ENCODE results near the gene EIPR1. TPM values are rescaled to one million over a fixed set of nuclear protein-coding genes. Genes with fewer than 3 reads are reported as not detected.
"Not testable (repeated sequence)": the region's sequence is repeated elsewhere in the genome, so short reads cannot be mapped to it uniquely, and the experiment has no call there.

EIPR1 gene
- total and polyA plus RNA-seq, 2 donors = 21.3 to 31.9 TPM

GRCh38 chr2:3377279-3377611, 373 bp downstream of the EIPR1 start:
- Histone ChIP-seq H3K9me3 (ENCODE audit: control insufficient read depth in 2 of 2, insufficient read depth in 1 of 2, low read length in 1 of 2) (peaks cover 0 to 10% of the 10 kb centered on the region in 2 donors), H3K36me3 (ENCODE audit: control insufficient read depth in 2 of 2, insufficient read depth in 2 of 2, low read length in 1 of 2) (peaks cover 0 to 2% of the 10 kb centered on the region in 2 donors), H3K4me3 (ENCODE audit: low read length in 2 of 2) (peak overlapping the region; percentile 74 to 81), H3K4me1 (ENCODE audit: control insufficient read depth in 2 of 2, insufficient read depth in 2 of 2, low read length in 2 of 2) (peaks cover 15 to 27% of the 10 kb centered on the region in 2 donors), H3K27ac (ENCODE audit: low read depth in 1 of 2, low read length in 1 of 2) (peak overlapping the region; percentile 94), H3K27me3 (ENCODE audit: control insufficient read depth in 2 of 2, insufficient read depth in 1 of 2, low read length in 1 of 2) (no peaks in the 10 kb centered on the region)
- WGBS = 2% methylated on average over 8 of the region's 8 CpGs
- peak in 4 of 9 donors; percentile 21 to 65 (median 34) for DNase-seq (ENCODE audit: low read depth in 6 of 9, low spot score in 9 of 9)

GRCh38 chr2:3376821-3377220, 797 bp downstream of the EIPR1 start:
- DNase-seq (ENCODE audit: low read depth in 6 of 9, low spot score in 9 of 9) = no peak
- Histone ChIP-seq H3K27ac (ENCODE audit: low read depth in 1 of 2, low read length in 1 of 2) (no peak overlapping the region), H3K27me3 (ENCODE audit: control insufficient read depth in 2 of 2, insufficient read depth in 1 of 2, low read length in 1 of 2) (no peaks in the 10 kb centered on the region), H3K9me3 (ENCODE audit: control insufficient read depth in 2 of 2, insufficient read depth in 1 of 2, low read length in 1 of 2) (peaks cover 0 to 10% of the 10 kb centered on the region in 2 donors), H3K36me3 (ENCODE audit: control insufficient read depth in 2 of 2, insufficient read depth in 2 of 2, low read length in 1 of 2) (no peaks in the 10 kb centered on the region), H3K4me1 (ENCODE audit: control insufficient read depth in 2 of 2, insufficient read depth in 2 of 2, low read length in 2 of 2) (peaks cover 15 to 27% of the 10 kb centered on the region in 2 donors), H3K4me3 (ENCODE audit: low read length in 2 of 2) (peak overlapping the region; percentile 74 to 81)
- 83% methylated on average over 6 of the region's 6 CpGs for WGBS

GRCh38 chr2:3369340-3370181, 8.1 kb downstream of the EIPR1 start:
- not testable (repeated sequence) for H3K4me3 ChIP-seq (ENCODE audit: low read length in 2 of 2); H3K4me1 ChIP-seq (ENCODE audit: control insufficient read depth in 2 of 2, insufficient read depth in 2 of 2, low read length in 2 of 2); H3K9me3 ChIP-seq (ENCODE audit: control insufficient read depth in 2 of 2, insufficient read depth in 1 of 2, low read length in 1 of 2); H3K27ac ChIP-seq (ENCODE audit: low read depth in 1 of 2, low read length in 1 of 2); DNase-seq (ENCODE audit: low read depth in 6 of 9, low spot score in 9 of 9); H3K36me3 ChIP-seq (ENCODE audit: control insufficient read depth in 2 of 2, insufficient read depth in 2 of 2, low read length in 1 of 2); H3K27me3 ChIP-seq (ENCODE audit: control insufficient read depth in 2 of 2, insufficient read depth in 1 of 2, low read length in 1 of 2)
- 94% methylated on average over 34 of the region's 34 CpGs for WGBS

- Histone ChIP-seq H3K36me3 (ENCODE audit: control insufficient read depth in 2 of 2, insufficient read depth in 2 of 2, low read length in 1 of 2) (no peaks in the 10 kb centered on the region), H3K4me3 (ENCODE audit: low read length in 2 of 2) (no peak overlapping the region), H3K9me3 (ENCODE audit: control insufficient read depth in 2 of 2, insufficient read depth in 1 of 2, low read length in 1 of 2) (peaks cover 0 to 7% of the 10 kb centered on the region in 2 donors), H3K27me3 (ENCODE audit: control insufficient read depth in 2 of 2, insufficient read depth in 1 of 2, low read length in 1 of 2) (no peaks in the 10 kb centered on the region), H3K4me1 (ENCODE audit: control insufficient read depth in 2 of 2, insufficient read depth in 2 of 2, low read length in 2 of 2) (no peaks in the 10 kb centered on the region), H3K27ac (ENCODE audit: low read depth in 1 of 2, low read length in 1 of 2) (no peak overlapping the region)
- DNase-seq (ENCODE audit: low read depth in 6 of 9, low spot score in 9 of 9) = no peak
- WGBS = 98% methylated on average over 4 of the region's 4 CpGs
Measured at GRCh38 chr2:3368261-3368722, 9.3 kb downstream of the EIPR1 start.

GRCh38 chr2:3365219-3365618, 12.4 kb downstream of the EIPR1 start:
- Histone ChIP-seq H3K4me3 (ENCODE audit: low read length in 2 of 2) (no peak overlapping the region), H3K9me3 (ENCODE audit: control insufficient read depth in 2 of 2, insufficient read depth in 1 of 2, low read length in 1 of 2) (peaks cover 0 to 7% of the 10 kb centered on the region in 2 donors), H3K4me1 (ENCODE audit: control insufficient read depth in 2 of 2, insufficient read depth in 2 of 2, low read length in 2 of 2) (peaks cover 0 to 7% of the 10 kb centered on the region in 2 donors), H3K27me3 (ENCODE audit: control insufficient read depth in 2 of 2, insufficient read depth in 1 of 2, low read length in 1 of 2) (no peaks in the 10 kb centered on the region), H3K27ac (ENCODE audit: low read depth in 1 of 2, low read length in 1 of 2) (no peak overlapping the region), H3K36me3 (ENCODE audit: control insufficient read depth in 2 of 2, insufficient read depth in 2 of 2, low read length in 1 of 2) (no peaks in the 10 kb centered on the region)
- WGBS = 98% methylated on average over 5 of the region's 5 CpGs
- DNase-seq (ENCODE audit: low read depth in 6 of 9, low spot score in 9 of 9) = no peak

- 94% methylated on average over 17 of the region's 17 CpGs for WGBS
- H3K36me3 ChIP-seq (ENCODE audit: control insufficient read depth in 2 of 2, insufficient read depth in 2 of 2, low read length in 1 of 2) = peaks cover 0 to 2% of the 10 kb centered on the region in 2 donors
- no peaks in the 10 kb centered on the region for H3K27me3 ChIP-seq (ENCODE audit: control insufficient read depth in 2 of 2, insufficient read depth in 1 of 2, low read length in 1 of 2)
- no peak overlapping the region for H3K27ac ChIP-seq (ENCODE audit: low read depth in 1 of 2, low read length in 1 of 2)
- H3K4me3 ChIP-seq (ENCODE audit: low read length in 2 of 2) = no peak overlapping the region
- no peak for DNase-seq (ENCODE audit: low read depth in 6 of 9, low spot score in 9 of 9)
- H3K9me3 ChIP-seq (ENCODE audit: control insufficient read depth in 2 of 2, insufficient read depth in 1 of 2, low read length in 1 of 2) = no peaks in the 10 kb centered on the region
- H3K4me1 ChIP-seq (ENCODE audit: control insufficient read depth in 2 of 2, insufficient read depth in 2 of 2, low read length in 2 of 2) = peaks cover 0 to 13% of the 10 kb centered on the region in 2 donors
Measured at GRCh38 chr2:3361518-3362389, 15.9 kb downstream of the EIPR1 start.

- H3K27me3 ChIP-seq (ENCODE audit: control insufficient read depth in 2 of 2, insufficient read depth in 1 of 2, low read length in 1 of 2) = no peaks in the 10 kb centered on the region
- DNase-seq (ENCODE audit: low read depth in 6 of 9, low spot score in 9 of 9) = no peak
- no peak overlapping the region for H3K4me3 ChIP-seq (ENCODE audit: low read length in 2 of 2)
- WGBS = 97% methylated on average over 8 of the region's 8 CpGs
- no peak overlapping the region for H3K27ac ChIP-seq (ENCODE audit: low read depth in 1 of 2, low read length in 1 of 2)
- peaks cover 0 to 11% of the 10 kb centered on the region in 2 donors for H3K4me1 ChIP-seq (ENCODE audit: control insufficient read depth in 2 of 2, insufficient read depth in 2 of 2, low read length in 2 of 2)
- H3K9me3 ChIP-seq (ENCODE audit: control insufficient read depth in 2 of 2, insufficient read depth in 1 of 2, low read length in 1 of 2) = no peaks in the 10 kb centered on the region
- H3K36me3 ChIP-seq (ENCODE audit: control insufficient read depth in 2 of 2, insufficient read depth in 2 of 2, low read length in 1 of 2) = peaks cover 6 to 16% of the 10 kb centered on the region in 2 donors
Measured at GRCh38 chr2:3357926-3358325, 19.7 kb downstream of the EIPR1 start.

- not testable (repeated sequence) for H3K4me1 ChIP-seq (ENCODE audit: control insufficient read depth in 2 of 2, insufficient read depth in 2 of 2, low read length in 2 of 2); H3K27me3 ChIP-seq (ENCODE audit: control insufficient read depth in 2 of 2, insufficient read depth in 1 of 2, low read length in 1 of 2); H3K9me3 ChIP-seq (ENCODE audit: control insufficient read depth in 2 of 2, insufficient read depth in 1 of 2, low read length in 1 of 2); H3K4me3 ChIP-seq (ENCODE audit: low read length in 2 of 2); DNase-seq (ENCODE audit: low read depth in 6 of 9, low spot score in 9 of 9); H3K27ac ChIP-seq (ENCODE audit: low read depth in 1 of 2, low read length in 1 of 2)
- peaks cover 9 to 17% of the 10 kb centered on the region in 2 donors for H3K36me3 ChIP-seq (ENCODE audit: control insufficient read depth in 2 of 2, insufficient read depth in 2 of 2, low read length in 1 of 2)
- 94% methylated on average over 2 of the region's 2 CpGs for WGBS
Measured at GRCh38 chr2:3357446-3357845, 20.2 kb downstream of the EIPR1 start.

GRCh38 chr2:3356799-3357198, 20.8 kb downstream of the EIPR1 start:
- H3K36me3 ChIP-seq (ENCODE audit: control insufficient read depth in 2 of 2, insufficient read depth in 2 of 2, low read length in 1 of 2) = peaks cover 10 to 17% of the 10 kb centered on the region in 2 donors
- 95% methylated on average over 2 of the region's 2 CpGs for WGBS
- no peak overlapping the region for H3K27ac ChIP-seq (ENCODE audit: low read depth in 1 of 2, low read length in 1 of 2)
- peaks cover 0 to 6% of the 10 kb centered on the region in 2 donors for H3K4me1 ChIP-seq (ENCODE audit: control insufficient read depth in 2 of 2, insufficient read depth in 2 of 2, low read length in 2 of 2)
- DNase-seq (ENCODE audit: low read depth in 6 of 9, low spot score in 9 of 9) = no peak
- H3K4me3 ChIP-seq (ENCODE audit: low read length in 2 of 2) = no peak overlapping the region
- H3K9me3 ChIP-seq (ENCODE audit: control insufficient read depth in 2 of 2, insufficient read depth in 1 of 2, low read length in 1 of 2) = peaks cover 0 to 3% of the 10 kb centered on the region in 2 donors
- no peaks in the 10 kb centered on the region for H3K27me3 ChIP-seq (ENCODE audit: control insufficient read depth in 2 of 2, insufficient read depth in 1 of 2, low read length in 1 of 2)

All from thymus (tissue), 11 donors.